Esophagus muscularis mucosa (tissue), 4 donors: ENCODE measurements around the gene RAET1E. TPM values are rescaled to one million over a fixed set of nuclear protein-coding genes. Genes with fewer than 3 reads are reported as not detected.
"Not testable (repeated sequence)": the region's sequence is repeated elsewhere in the genome, so short reads cannot be mapped to it uniquely, and the experiment has no call there.

Experiments used
- DNase-seq: peaks from one replicate; pipeline ENCODE4 v3.0.0-alpha.2; 2017; ENCODE audit errors: extremely low spot score
- H3K27ac ChIP-seq, 4 donors: fragments of 200-600 bp; sonication (generic); replicated peaks in 1 of 4; 1 replicate in 3 of 4; 2 replicates in 1 of 4; pipeline ENCODE4 v1.5.1; 2016 to 2019; ENCODE audit warnings: mild to moderate bottlenecking in 1 of 4
- H3K27me3 ChIP-seq, 4 donors: fragments of 200-600 bp; sonication (generic); one replicate each; pipeline versions ENCODE4 v1.5.1 to v1.6.0; 2016 to 2019
- H3K36me3 ChIP-seq, 4 donors: fragments of 200-600 bp; sonication (generic); one replicate each; pipeline ENCODE4 v1.5.1; 2016 to 2019
- H3K4me1 ChIP-seq, 4 donors: fragments of 200-600 bp; sonication (generic); one replicate each; pipeline ENCODE4 v1.5.1; 2016 to 2019
- H3K4me3 ChIP-seq, 4 donors: fragments of 200-600 bp; sonication (generic); 1 replicate in 2 of 4; 2 replicates in 2 of 4; pipeline ENCODE4 v1.5.1; 2016 to 2019; ENCODE audit warnings: mild to moderate bottlenecking in 4 of 4, moderate library complexity in 1 of 4
- H3K9me3 ChIP-seq, 4 donors: fragments of 200-600 bp; sonication (generic); 1 replicate in 3 of 4; 2 replicates in 1 of 4; pipeline ENCODE4 v1.5.1; 2016 to 2019
- CTCF ChIP-seq, 3 experiments: fragments of 200-600 bp in 2 of 3; fragments of 450-650 bp in 1 of 3; sonication (generic) in 2 of 3; IDR thresholded peaks; one replicate each; pipeline ENCODE4 v1.5.1; 2017 to 2019; ENCODE audit warnings: antibody characterized with exemption in 3 of 3, mild to moderate bottlenecking in 2 of 3, moderate library complexity in 1 of 3
- EP300 ChIP-seq: sonication (generic); formaldehyde crosslinking; IDR thresholded peaks from one replicate; pipeline ENCODE4 v1.6.1; 2017; ENCODE audit warnings: antibody characterized with exemption
- POLR2A ChIP-seq: fragments of 450-650 bp; IDR thresholded peaks from one replicate; pipeline ENCODE4 v1.6.1; 2017; ENCODE audit warnings: antibody characterized with exemption, moderate library complexity, mild to moderate bottlenecking, low read depth
- POLR2AphosphoS5 ChIP-seq, 2 donors: sonication (generic); formaldehyde crosslinking; IDR thresholded peaks; one replicate each; pipeline ENCODE4 v1.6.1; 2017; ENCODE audit warnings: antibody characterized with exemption in 2 of 2
- WGBS: methylation state at CpG from one replicate; pipeline ENCODE4 v1.1.5; 2018; 5-methylcytosine and 5-hydroxymethylcytosine counted together
- intact Hi-C: fragments of 100-400 bp; cut with DNase I; formaldehyde crosslinking; loops from one replicate; pipeline ENCODE4 v1.15.1; 2023
- total RNA-seq, 4 donors: library from RNA; depleted of rRNA; stranded (reverse); fragments of >200 nt; gene quantifications; one replicate each; pipeline versions ENCODE4 v1.1.0 to v1.2.1, GENCODE V29; 2016

Gene RAET1E
- under 1 TPM in 1 of 4 donors, not detected in 3; 0.29 TPM for total RNA-seq

GRCh38 chr6:149897855-149898744, at the start of gene RAET1E:
Gene RAET1E (minus strand): TSS chr6:149898113. CDS start chr6:149890901, 7,212 bp downstream.
- Histone ChIP-seq H3K36me3 (no peaks in the 10 kb centered on the region), H3K4me1 (peaks cover 30 to 37% (median 34%) of the 10 kb centered on the region in 4 donors), H3K9me3 (no peaks in the 10 kb centered on the region), H3K27me3 (no peaks in the 10 kb centered on the region), H3K27ac (peak within 1 kb of the TSS; percentile 69 to 80 (median 74)), H3K4me3 (peak within 1 kb of the TSS; percentile 36 to 50 (median 38))
- intact Hi-C loops, result no loop called here
- no peak for DNase-seq
- TF ChIP-seq EP300, result no peak
- 88% methylated on average over 17 of the region's 17 CpGs for WGBS

- H3K9me3 ChIP-seq, H3K27ac ChIP-seq, intact Hi-C loops, DNase-seq, H3K4me1 ChIP-seq, H3K4me3 ChIP-seq, H3K36me3 ChIP-seq: not testable (repeated sequence)
- peaks cover 0 to 55% (median 8%) of the 10 kb centered on the region in 4 donors for H3K27me3 ChIP-seq
- no CpG with 5 or more reads among the region's 1 CpG for WGBS
Measured at GRCh38 chr6:149947533-149947932, 49.6 kb upstream of the RAET1E start.

- H3K27ac ChIP-seq, DNase-seq, H3K4me3 ChIP-seq, H3K36me3 ChIP-seq, intact Hi-C loops, H3K4me1 ChIP-seq, H3K9me3 ChIP-seq: not testable (repeated sequence)
- H3K27me3 ChIP-seq, result peaks cover 0 to 54% (median 10%) of the 10 kb centered on the region in 4 donors
- WGBS, result 62% methylated on average over 7 of the region's 7 CpGs
Measured at GRCh38 chr6:149946631-149947030, 48.7 kb upstream of the RAET1E start.

GRCh38 chr6:149945276-149945675, 47.4 kb upstream of the RAET1E start:
- intact Hi-C loops, H3K4me3 ChIP-seq, H3K9me3 ChIP-seq, H3K36me3 ChIP-seq, DNase-seq, H3K27ac ChIP-seq: not testable (repeated sequence)
- H3K4me1 ChIP-seq, result peaks cover 5 to 20% (median 18%) of the 10 kb centered on the region in 4 donors
- H3K27me3 ChIP-seq, result peaks cover under 1 to 54% (median 21%) of the 10 kb centered on the region in 4 donors
- 87% methylated on average over 3 of the region's 6 CpGs for WGBS

- H3K4me3 ChIP-seq, H3K9me3 ChIP-seq, H3K36me3 ChIP-seq, intact Hi-C loops, H3K27ac ChIP-seq, DNase-seq: not testable (repeated sequence)
- 72% methylated on average over 2 of the region's 5 CpGs for WGBS
- H3K4me1 ChIP-seq, result peaks cover 16 to 31% (median 28%) of the 10 kb centered on the region in 4 donors
- peaks cover 18 to 59% (median 40%) of the 10 kb centered on the region in 4 donors for H3K27me3 ChIP-seq
Measured at GRCh38 chr6:149943321-149943720, 45.4 kb upstream of the RAET1E start.

- DNase-seq, result no peak
- Histone ChIP-seq H3K4me1 (peaks cover 18 to 34% (median 31%) of the 10 kb centered on the region in 4 donors), H3K36me3 (no peaks in the 10 kb centered on the region), H3K27ac (no peak overlapping the region), H3K4me3 (peak overlapping the region; percentile 50 to 58 (median 52)), H3K9me3 (no peaks in the 10 kb centered on the region), H3K27me3 (peaks cover 18 to 61% (median 46%) of the 10 kb centered on the region in 4 donors)
- no peak for TF ChIP-seq CTCF (IDR thresholded peaks at IDR 0.05)
- no peak for TF ChIP-seq POLR2A
- 30% methylated on average over 12 of the region's 13 CpGs for WGBS
- intact Hi-C loops, result no loop called here
Measured at GRCh38 chr6:149942461-149942829, 44.5 kb upstream of the RAET1E start.

- H3K27me3 ChIP-seq, result peaks cover 18 to 67% (median 52%) of the 10 kb centered on the region in 4 donors
Measured at GRCh38 chr6:149941583-149942460, 43.9 kb upstream of the RAET1E start, which contains the start of gene ULBP2. Gene ULBP2 (plus strand): TSS chr6:149942014. CDS start chr6:149942073, 59 bp downstream.

More at GRCh38 chr6:149941583-149942460, 43.9 kb upstream of the RAET1E start, which contains the start of gene ULBP2:
- Histone ChIP-seq H3K27ac (no peak within 1 kb of the TSS), H3K36me3 (no peaks in the 10 kb centered on the region), H3K9me3 (no peaks in the 10 kb centered on the region), H3K4me1 (peaks cover 18 to 34% (median 31%) of the 10 kb centered on the region in 4 donors), H3K4me3 (peak within 1 kb of the TSS; percentile 50 to 58 (median 52))
- intact Hi-C loops, result no loop called here
- TF ChIP-seq POLR2AphosphoS5 (IDR thresholded peaks at IDR 0.05), result peak; percentile 71 to 83
- TF ChIP-seq EP300, result no peak
- WGBS, result 2% methylated on average over 47 of the region's 62 CpGs
- DNase-seq, result no peak
